ENCODE data around the gene STEAP3. TPM values are rescaled to one million over a fixed set of nuclear protein-coding genes. Genes with fewer than 3 reads are reported as not detected.

Gene STEAP3, protein sequence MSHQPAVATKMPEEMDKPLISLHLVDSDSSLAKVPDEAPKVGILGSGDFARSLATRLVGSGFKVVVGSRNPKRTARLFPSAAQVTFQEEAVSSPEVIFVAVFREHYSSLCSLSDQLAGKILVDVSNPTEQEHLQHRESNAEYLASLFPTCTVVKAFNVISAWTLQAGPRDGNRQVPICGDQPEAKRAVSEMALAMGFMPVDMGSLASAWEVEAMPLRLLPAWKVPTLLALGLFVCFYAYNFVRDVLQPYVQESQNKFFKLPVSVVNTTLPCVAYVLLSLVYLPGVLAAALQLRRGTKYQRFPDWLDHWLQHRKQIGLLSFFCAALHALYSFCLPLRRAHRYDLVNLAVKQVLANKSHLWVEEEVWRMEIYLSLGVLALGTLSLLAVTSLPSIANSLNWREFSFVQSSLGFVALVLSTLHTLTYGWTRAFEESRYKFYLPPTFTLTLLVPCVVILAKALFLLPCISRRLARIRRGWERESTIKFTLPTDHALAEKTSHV
- total RNA-seq: 10 to 100 TPM; 17.9 to 31.4 TPM

DNA sequence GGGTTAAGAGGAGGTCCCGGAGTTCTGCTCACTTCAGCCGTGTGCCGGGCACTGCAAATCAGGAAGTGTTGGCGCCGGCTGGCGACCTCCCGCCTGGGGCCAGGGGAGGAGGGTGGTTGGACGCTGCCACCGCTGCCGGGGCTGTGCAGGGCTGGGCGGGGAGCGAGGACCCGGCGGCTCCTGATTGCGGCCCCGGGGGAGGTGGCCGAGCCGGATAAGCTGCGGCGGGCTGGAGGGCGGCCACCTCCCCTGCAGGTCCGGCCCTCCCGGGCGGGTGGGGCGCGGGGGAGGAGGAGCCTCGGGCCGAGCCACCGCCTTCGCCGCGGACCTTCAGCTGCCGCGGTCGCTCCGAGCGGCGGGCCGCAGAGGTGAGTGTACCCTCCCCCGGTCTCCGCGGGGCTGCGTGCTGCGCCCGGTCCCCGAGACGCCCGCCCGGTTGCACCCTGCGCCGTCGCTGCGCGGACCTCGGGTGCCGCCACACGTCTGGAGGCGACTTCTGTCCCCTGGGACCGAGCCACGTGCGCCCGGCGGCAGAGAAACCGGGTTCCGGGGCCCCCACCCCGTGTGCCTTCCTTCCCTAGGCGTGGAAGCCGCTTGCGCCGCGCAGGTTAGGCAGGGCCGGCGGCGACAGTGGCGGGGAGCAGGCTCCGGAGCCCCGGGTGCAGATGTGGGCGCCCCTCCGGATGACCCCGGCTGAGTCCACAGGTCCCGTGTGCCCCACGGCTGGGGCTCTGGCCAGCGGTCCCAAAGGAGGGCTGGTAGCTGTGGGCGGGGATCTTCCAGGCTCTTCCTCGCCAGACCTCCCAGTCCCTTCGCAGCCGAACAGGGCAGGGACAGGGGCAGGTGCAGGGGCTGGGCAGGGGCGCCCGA, at the start of gene STEAP3:
STEAP3 (plus strand) TSS at position 314 of the 870 bp plus-strand sequence. CDS start 7,179 bp downstream, outside the sequence.
- Histone ChIP-seq H3K4me3 (peak within 1 kb of the TSS; percentile 84), H3K27me3 (replicated peaks; ENCODE audit: insufficient read depth) (no peaks in the 10 kb centered on the region), H3K36me3 (no peaks in the 10 kb centered on the region), H3K9me3 (no peaks in the 10 kb centered on the region), H3K4me1 (ENCODE audit: control insufficient read depth in 1 of 2, low read depth in 2 of 2) (peaks cover 12 to 19% of the 10 kb centered on the region in 2 donors), H3K27ac (no peak within 1 kb of the TSS)
- ATAC-seq (ENCODE audit: insufficient number of reproducible peaks, low FRiP score, low read depth) (peak; percentile 39), DNase-seq (ENCODE audit: low spot score) (peak; percentile 26)
- TF ChIP-seq, protein P1, sequence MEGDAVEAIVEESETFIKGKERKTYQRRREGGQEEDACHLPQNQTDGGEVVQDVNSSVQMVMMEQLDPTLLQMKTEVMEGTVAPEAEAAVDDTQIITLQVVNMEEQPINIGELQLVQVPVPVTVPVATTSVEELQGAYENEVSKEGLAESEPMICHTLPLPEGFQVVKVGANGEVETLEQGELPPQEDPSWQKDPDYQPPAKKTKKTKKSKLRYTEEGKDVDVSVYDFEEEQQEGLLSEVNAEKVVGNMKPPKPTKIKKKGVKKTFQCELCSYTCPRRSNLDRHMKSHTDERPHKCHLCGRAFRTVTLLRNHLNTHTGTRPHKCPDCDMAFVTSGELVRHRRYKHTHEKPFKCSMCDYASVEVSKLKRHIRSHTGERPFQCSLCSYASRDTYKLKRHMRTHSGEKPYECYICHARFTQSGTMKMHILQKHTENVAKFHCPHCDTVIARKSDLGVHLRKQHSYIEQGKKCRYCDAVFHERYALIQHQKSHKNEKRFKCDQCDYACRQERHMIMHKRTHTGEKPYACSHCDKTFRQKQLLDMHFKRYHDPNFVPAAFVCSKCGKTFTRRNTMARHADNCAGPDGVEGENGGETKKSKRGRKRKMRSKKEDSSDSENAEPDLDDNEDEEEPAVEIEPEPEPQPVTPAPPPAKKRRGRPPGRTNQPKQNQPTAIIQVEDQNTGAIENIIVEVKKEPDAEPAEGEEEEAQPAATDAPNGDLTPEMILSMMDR (IDR thresholded peaks at IDR 0.05): no peak

DNA sequence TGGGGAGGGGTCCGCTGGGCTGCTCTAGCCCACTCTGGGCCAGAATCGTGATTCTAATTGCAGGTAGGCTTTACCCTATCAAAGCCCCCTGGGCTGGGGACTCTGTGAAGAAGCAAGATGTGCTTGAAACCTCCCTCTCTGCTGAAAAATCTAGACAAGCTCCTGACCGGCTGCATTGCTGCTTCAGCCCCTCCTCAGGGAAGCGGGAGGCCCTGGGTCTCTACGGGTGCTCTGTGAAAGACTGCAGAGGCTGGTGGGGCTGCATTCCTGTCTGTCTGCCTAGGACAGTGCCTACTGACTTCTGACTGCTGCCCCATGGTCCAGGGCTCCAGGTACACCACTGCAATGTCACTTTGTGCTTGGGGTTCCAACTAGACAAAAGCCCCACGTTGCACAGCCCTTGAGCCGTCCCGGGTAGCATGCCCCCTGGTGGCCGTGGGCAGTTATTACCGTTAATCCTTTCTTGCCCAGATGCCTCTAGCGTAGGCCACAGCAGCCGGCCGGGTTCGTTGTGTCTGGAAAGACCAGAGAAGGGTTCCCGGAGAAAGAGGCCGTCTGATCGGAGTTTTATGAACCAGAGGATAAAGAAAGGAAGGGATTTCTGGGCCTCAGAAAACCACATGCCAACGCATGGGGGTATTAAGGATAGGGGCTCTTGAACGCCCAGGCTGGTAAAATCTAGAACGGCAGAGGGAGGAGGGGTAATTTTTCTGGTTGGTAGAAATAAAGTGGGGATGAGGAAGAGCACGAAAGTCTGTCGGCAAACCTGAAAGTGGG, 49.2 kb upstream of the STEAP3 start:
- ATAC-seq (ENCODE audit: insufficient number of reproducible peaks, low FRiP score, low read depth): no peak
- TF ChIP-seq, protein P1 (IDR thresholded peaks at IDR 0.05): peak; percentile 41
- Histone ChIP-seq H3K9me3 (no peaks in the 10 kb centered on the region), H3K4me3 (no peak overlapping the region), H3K36me3 (no peaks in the 10 kb centered on the region), H3K4me1 (ENCODE audit: control insufficient read depth in 1 of 2, low read depth in 2 of 2) (peaks cover 3 to 5% of the 10 kb centered on the region in 2 donors), H3K27me3 (replicated peaks; ENCODE audit: insufficient read depth) (no peaks in the 10 kb centered on the region), H3K27ac (no peak overlapping the region)
- no peak for DNase-seq (ENCODE audit: low spot score)

DNA sequence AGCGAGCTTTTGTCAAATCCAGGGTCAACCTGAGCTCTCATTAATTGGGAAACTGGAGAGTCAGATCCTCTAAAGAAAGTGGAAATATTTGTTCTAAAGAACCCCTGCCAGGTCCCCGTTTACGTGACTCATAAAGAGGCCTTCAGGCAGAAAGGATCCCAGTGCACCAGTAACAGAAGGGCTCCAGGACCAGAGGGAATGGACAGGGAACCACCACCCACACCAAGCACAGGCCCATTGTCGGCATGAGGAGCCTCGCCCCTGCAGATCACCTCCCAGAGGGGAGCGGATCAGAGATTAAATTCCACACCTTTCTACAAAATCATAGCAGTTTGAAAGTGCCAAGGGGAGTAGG, 48.7 kb upstream of the STEAP3 start:
- Histone ChIP-seq H3K9me3 (no peaks in the 10 kb centered on the region), H3K27me3 (replicated peaks; ENCODE audit: insufficient read depth) (no peaks in the 10 kb centered on the region), H3K4me1 (ENCODE audit: control insufficient read depth in 1 of 2, low read depth in 2 of 2) (peaks cover 6 to 8% of the 10 kb centered on the region in 2 donors), H3K27ac (no peak overlapping the region), H3K4me3 (no peak overlapping the region), H3K36me3 (no peaks in the 10 kb centered on the region)
- ATAC-seq (ENCODE audit: insufficient number of reproducible peaks, low FRiP score, low read depth) (no peak), DNase-seq (ENCODE audit: low spot score) (no peak)
- TF ChIP-seq, protein P1 (IDR thresholded peaks at IDR 0.05): no peak

DNA sequence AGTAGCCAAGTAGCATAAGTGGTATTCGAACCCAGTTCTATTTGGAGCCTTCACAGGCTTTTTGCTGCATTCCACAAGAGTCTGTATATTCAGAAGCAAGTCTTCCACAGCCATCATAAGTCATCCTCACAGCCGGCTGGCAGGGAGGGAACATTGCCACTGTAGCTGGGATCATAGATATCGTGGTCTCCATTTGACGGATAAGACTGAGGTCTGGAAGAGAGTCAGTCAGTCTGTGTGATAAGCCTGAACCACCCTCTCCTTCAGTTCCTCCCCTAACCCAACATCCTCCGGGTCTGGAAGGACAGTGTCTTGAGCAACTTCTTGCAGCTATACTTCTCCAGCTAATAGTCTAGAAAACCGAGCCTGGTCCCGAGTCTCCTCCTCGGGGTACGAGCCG, 48.1 kb upstream of the STEAP3 start:
- ATAC-seq (ENCODE audit: insufficient number of reproducible peaks, low FRiP score, low read depth) (no peak), DNase-seq (ENCODE audit: low spot score) (no peak)
- H3K36me3 ChIP-seq: no peaks in the 10 kb centered on the region
- H3K4me3 ChIP-seq: no peak overlapping the region
- no peaks in the 10 kb centered on the region for H3K27me3 ChIP-seq (replicated peaks; ENCODE audit: insufficient read depth)
- H3K27ac ChIP-seq: no peak overlapping the region
- TF ChIP-seq, protein P1 (IDR thresholded peaks at IDR 0.05): no peak
- peaks cover 6 to 8% of the 10 kb centered on the region in 2 donors for H3K4me1 ChIP-seq (ENCODE audit: control insufficient read depth in 1 of 2, low read depth in 2 of 2)
- no peaks in the 10 kb centered on the region for H3K9me3 ChIP-seq

Measured in thoracic aorta (tissue), 2 donors.